ENCODE results near the gene SERPIND1. TPM values are rescaled to one million over a fixed set of nuclear protein-coding genes. Genes with fewer than 3 reads are reported as not detected.

Gene SERPIND1
- total RNA-seq, 2 donors from 2014 or later = not detected

- H3K4me3 ChIP-seq = no peak overlapping the region
- TF ChIP-seq CTCF (IDR thresholded peaks at IDR 0.05) = no peak
- no peak for TF ChIP-seq POLR2A (IDR thresholded peaks at IDR 0.05)
- no peaks in the 10 kb centered on the region for H3K4me1 ChIP-seq
- intact Hi-C loops (cut with DNase I) = no loop called here
- DNase-seq (no peak), ATAC-seq (no peak)
- no peaks in the 10 kb centered on the region for H3K9me3 ChIP-seq
- H3K36me3 ChIP-seq (replicated peaks in 1 of 2; ENCODE audit: insufficient read depth in 1 of 2, low read depth in 2 of 2) = peaks cover 0 to 2% of the 10 kb centered on the region in 2 donors
- no peak overlapping the region for H3K27ac ChIP-seq
- WGBS, 2 donors = 94 to 97% methylated on average over 2 of the region's 2 CpGs
- H3K27me3 ChIP-seq = no peaks in the 10 kb centered on the region
Observed at GRCh38 chr22:20740222-20740951, 33.5 kb upstream of the SERPIND1 start.

- ATAC-seq = no peak
- no peak for TF ChIP-seq POLR2A (IDR thresholded peaks at IDR 0.05)
- TF ChIP-seq CTCF (IDR thresholded peaks at IDR 0.05) = no peak
- H3K4me3 ChIP-seq = no peak overlapping the region
- 73 to 79% methylated on average over 6 of the region's 6 CpGs for WGBS, 2 donors
- no peaks in the 10 kb centered on the region for H3K9me3 ChIP-seq
- peaks cover 0 to 2% of the 10 kb centered on the region in 2 donors for H3K36me3 ChIP-seq (replicated peaks in 1 of 2; ENCODE audit: insufficient read depth in 1 of 2, low read depth in 2 of 2)
- H3K27ac ChIP-seq = no peak overlapping the region
- no peak for DNase-seq
- intact Hi-C loops (cut with DNase I) = no loop called here
- no peaks in the 10 kb centered on the region for H3K27me3 ChIP-seq
- H3K4me1 ChIP-seq = no peaks in the 10 kb centered on the region
Observed at GRCh38 chr22:20741008-20741633, 32.8 kb upstream of the SERPIND1 start.

GRCh38 chr22:20741634-20742581 is 32.0 kb upstream of the SERPIND1 start:
- DNase-seq (peak; percentile 35 to 72 (median 58)), ATAC-seq (peak; percentile 38)
- no peaks in the 10 kb centered on the region for H3K27me3 ChIP-seq
- TF ChIP-seq POLR2A (IDR thresholded peaks at IDR 0.05) (no peak), CTCF (IDR thresholded peaks at IDR 0.05) (peak; percentile 34 to 77 (median 68))
- WGBS, 2 donors = 54 to 55% methylated on average over 12 to 16 of the region's 16 CpGs
- H3K4me3 ChIP-seq = no peak overlapping the region
- no peaks in the 10 kb centered on the region for H3K9me3 ChIP-seq
- intact Hi-C loops (cut with DNase I) = no loop called here
- peaks cover 0 to 6% of the 10 kb centered on the region in 2 donors for H3K36me3 ChIP-seq (replicated peaks in 1 of 2; ENCODE audit: insufficient read depth in 1 of 2, low read depth in 2 of 2)
- no peaks in the 10 kb centered on the region for H3K4me1 ChIP-seq
- no peak overlapping the region for H3K27ac ChIP-seq

GRCh38 chr22:20742764-20743163 is 31.1 kb upstream of the SERPIND1 start:
- no peak for ATAC-seq
- Histone ChIP-seq H3K4me3 (no peak overlapping the region), H3K36me3 (replicated peaks in 1 of 2; ENCODE audit: insufficient read depth in 1 of 2, low read depth in 2 of 2) (peaks cover 0 to 8% of the 10 kb centered on the region in 2 donors), H3K27me3 (no peaks in the 10 kb centered on the region), H3K27ac (no peak overlapping the region), H3K4me1 (no peaks in the 10 kb centered on the region), H3K9me3 (no peaks in the 10 kb centered on the region)
- TF ChIP-seq CTCF (IDR thresholded peaks at IDR 0.05) = no peak
- no peak for TF ChIP-seq POLR2A (IDR thresholded peaks at IDR 0.05)
- intact Hi-C loops (cut with DNase I) = no loop called here
- DNase-seq = no peak
- 50 to 94% methylated on average over 2 of the region's 2 CpGs for WGBS, 2 donors
